Forelimb muscle (tissue), 1 donor: Measurements from ENCODE around the gene KCNQ1. TPM values are rescaled to one million over a fixed set of nuclear protein-coding genes. Genes with fewer than 3 reads are reported as not detected.

Source experiments
- DNase-seq: peaks from one replicate; pipeline ENCODE4 v3.0.0-alpha.2; 2013; ENCODE audit warnings: low read depth
- polyA plus RNA-seq: library from polyadenylated mRNA; unstranded; fragments of 120-200 nt; gene quantifications from one replicate; pipeline ENCODE4 v1.2.1, GENCODE V29; 2013; ENCODE audit not compliant: insufficient read length

Gene KCNQ1
- polyA plus RNA-seq, 1 donor: 2.1 TPM

DNA sequence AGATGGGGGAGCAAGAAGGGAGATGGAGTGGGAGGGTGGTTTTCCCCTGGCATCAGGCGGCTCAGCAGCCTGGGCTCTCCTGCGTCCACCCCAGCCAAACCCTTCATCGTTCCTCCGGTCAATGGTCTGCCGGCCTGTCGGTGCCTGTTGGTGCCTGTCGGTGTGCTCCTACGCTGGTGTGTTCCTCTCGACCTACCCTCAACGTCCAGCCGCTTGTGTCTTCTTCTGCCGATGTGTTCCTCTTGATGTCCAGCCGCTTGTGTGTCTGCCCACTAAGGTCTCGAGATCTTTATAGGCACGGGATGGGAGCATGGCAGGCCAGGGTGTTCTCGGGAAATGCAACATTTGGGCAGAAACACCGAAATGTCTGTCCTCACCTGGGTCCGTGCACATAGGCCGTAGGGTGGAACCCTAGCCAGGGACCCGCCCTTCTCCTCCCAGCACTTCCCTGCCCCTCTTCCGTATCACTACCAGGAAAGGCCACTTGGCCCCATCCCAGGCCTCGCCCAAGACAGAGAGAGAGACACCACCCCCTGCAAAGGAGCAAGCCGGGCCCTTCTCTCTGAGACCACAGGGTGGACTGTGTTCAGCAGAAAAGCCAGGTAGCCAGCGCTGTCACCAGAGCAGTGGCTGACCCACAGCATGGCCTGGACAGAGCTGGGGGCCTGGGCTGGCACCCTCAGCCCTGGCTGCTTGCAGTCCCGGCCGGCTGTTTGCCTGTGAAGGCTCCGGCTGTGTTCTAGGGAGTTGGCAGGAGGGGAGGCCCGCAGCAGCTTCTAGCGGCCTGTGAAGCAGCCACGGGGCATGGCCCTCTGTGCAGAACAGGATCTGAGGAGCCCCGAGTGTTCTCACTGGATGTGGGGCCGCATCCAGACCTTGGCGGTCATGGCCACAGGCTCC lies 316.6 kb downstream of the KCNQ1 start:
- DNase-seq: no peak

DNA sequence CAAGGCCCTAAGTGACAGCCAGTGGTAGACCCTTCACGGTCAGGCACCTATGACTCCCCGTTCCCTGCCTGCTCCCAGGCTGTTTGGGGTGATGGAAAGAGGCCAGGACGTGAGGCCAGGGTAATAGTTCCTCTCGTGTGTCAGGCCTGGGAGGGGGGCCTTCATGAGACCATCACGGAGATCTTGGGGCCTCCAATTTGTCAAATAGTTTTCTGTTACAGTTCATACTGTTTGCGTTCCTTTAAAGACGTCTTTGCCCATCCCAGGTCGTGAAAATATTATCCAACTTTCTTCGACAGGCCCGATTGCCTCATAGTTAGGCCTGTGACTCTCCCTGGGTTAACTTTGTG lies 317.2 kb downstream of the KCNQ1 start:
- no peak for DNase-seq

DNA sequence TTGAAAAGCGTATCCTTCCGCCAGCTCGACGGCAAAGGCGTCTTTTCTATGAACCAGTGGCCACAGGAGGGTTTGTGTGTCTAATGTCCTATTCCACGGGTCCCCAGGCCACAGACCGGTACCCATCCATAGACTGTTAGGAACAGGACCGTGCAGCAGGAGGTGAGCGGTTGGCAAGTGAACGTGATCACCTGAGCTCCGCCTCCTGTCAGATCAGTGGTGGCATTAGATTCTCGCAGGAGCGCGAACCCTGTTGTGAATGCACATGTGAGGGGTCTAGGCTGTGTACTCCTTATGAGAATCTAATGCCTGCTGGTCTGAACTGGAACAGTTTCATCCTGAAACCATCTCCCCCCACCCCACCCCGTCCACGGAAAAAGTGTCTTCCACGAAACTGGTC lies 317.6 kb downstream of the KCNQ1 start:
- DNase-seq: no peak

DNA sequence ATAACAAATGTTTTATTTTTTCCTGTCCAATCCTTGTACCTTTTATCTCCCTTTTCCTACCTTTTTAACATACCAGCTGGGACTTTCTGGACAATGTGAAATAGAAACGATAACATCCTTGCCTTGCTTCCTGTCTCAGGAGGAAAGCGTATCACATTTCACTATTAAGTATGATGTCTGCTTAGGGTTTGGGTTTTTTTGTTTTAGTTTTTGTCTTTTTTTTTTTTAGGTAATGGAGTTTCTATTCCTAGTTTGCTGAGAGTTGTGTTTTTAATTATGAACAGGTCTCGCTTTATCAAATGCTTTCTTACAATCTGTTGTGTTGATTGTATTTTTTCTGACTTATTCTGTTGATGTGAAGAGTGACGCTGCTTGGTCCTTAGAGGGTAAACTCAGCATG lies 319.2 kb downstream of the KCNQ1 start:
- no peak for DNase-seq

- DNase-seq: no peak
Measured at GRCh38 chr11:2765491-2765890, 320.7 kb downstream of the KCNQ1 start.

- no peak for DNase-seq
Measured at GRCh38 chr11:2766166-2766565, 321.4 kb downstream of the KCNQ1 start.

- DNase-seq: no peak
Measured at GRCh38 chr11:2767071-2767470, 322.3 kb downstream of the KCNQ1 start.

- DNase-seq: no peak
Measured at GRCh38 chr11:2767801-2768200, 323.0 kb downstream of the KCNQ1 start.

DNA sequence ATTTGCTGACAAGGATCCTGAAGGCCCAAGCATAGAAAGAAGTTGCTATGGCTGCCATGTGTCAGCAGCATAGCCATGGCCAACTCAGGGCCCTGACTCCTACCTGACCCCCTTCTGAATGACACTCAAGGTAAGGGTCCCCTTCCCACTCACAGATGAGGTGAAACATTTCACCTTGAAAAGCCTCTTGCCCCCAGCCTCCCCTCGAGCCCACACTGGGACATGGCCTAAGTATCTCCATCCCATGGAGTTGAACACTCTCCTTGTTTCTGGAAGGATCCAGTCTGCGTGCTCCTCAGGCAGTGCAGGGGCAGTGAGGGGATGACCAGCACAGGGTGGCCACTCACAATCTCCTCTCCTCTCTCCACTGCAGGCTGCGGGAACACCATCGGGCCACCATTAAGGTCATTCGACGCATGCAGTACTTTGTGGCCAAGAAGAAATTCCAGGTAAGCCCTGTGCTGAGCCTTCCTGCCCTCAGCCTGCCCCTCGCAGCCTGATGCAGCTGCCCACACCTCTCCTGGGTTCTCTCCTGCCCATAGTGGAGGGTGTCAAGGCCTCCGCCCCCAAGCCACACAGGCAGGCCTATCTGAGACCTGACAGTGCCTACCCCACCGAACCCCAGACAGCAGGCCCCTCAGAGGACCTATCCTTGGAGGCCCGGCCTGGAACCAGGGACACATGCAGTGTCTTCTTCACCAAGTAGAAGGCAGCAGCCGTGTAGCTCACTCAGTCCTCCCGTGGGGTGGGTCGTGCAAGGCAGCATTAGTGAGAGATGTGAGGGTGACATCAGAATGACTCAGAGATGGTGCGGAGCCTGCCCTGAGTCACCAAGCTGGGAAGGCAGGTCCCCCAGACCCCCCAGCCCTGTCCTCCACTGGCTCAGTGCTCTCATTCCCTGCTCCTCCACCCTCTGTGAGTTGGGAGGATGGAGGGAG lies 323.9 kb downstream of the KCNQ1 start:
- DNase-seq: no peak

GRCh38 chr11:2769409-2770095 lies 324.7 kb downstream of the KCNQ1 start:
- no peak for DNase-seq

DNA sequence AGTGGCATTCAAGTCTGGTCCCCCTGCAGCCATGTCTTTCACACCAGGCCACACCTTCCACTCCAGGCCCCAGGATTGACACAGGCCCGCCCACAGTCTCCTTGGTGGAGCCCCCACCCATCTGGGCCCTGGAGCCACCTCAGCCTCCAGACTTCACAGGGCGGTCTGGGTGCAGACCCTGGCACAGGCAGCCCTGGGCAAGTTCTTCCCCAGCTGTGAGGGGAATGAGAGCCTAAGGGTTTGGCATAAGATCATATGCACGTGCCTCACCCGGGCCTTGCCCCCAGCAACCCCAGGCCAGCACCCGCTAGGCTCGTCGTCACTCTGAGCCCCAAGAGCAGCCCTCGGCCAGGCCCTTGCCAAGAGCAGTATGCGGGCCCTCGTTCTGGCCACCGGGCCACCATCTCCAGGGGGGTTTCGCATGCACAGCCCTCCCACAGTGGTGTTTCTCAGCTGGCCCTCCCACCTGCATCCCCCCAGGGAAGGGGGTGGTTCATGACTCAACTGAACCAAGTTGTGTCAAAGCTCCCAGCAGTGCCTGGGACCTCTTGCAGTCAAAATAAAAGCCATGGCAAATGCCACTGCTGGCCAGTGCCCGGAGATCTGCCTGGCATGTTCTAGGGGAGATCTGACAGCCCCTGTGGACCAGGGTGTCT lies 325.4 kb downstream of the KCNQ1 start:
- no peak for DNase-seq

- DNase-seq: no peak
Measured at GRCh38 chr11:2770761-2771301, 326.0 kb downstream of the KCNQ1 start.

DNA sequence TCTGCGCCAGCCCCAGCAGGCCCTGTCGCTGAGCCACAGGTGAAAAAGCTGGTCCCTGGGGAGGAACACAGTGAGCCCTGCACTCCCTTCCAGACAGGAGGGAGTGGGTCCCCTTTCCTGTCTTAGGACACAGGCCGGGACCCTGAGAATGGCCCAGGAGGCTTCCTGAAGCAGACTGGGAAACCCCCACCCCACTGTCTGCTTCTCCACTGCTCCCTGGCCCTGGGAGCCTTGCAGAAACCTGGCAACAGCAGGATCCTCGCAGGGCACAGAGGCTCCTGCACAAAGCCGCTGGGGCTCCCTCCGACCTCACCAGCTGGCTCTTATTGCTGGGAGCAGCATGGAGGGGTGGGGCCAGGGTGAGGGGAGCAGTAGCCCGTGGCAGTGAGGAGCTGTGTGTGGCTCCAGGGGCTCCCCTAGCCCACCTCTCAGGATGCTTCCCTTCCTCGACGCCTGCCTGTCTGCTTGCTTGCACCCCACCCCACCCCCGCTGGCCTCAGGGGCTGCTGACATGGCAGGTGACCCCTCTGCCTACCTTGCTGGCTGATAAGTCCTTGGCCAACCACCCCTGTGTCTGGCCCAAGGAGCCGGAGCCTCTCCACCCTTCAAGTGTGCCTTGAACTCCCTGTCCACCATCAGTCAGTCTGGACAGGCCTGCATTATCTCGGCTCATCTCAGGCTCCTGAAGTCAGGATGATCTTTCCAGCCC lies 327.1 kb downstream of the KCNQ1 start:
- no peak for DNase-seq

- DNase-seq: no peak
Measured at GRCh38 chr11:2772544-2773031, 327.8 kb downstream of the KCNQ1 start.

DNA sequence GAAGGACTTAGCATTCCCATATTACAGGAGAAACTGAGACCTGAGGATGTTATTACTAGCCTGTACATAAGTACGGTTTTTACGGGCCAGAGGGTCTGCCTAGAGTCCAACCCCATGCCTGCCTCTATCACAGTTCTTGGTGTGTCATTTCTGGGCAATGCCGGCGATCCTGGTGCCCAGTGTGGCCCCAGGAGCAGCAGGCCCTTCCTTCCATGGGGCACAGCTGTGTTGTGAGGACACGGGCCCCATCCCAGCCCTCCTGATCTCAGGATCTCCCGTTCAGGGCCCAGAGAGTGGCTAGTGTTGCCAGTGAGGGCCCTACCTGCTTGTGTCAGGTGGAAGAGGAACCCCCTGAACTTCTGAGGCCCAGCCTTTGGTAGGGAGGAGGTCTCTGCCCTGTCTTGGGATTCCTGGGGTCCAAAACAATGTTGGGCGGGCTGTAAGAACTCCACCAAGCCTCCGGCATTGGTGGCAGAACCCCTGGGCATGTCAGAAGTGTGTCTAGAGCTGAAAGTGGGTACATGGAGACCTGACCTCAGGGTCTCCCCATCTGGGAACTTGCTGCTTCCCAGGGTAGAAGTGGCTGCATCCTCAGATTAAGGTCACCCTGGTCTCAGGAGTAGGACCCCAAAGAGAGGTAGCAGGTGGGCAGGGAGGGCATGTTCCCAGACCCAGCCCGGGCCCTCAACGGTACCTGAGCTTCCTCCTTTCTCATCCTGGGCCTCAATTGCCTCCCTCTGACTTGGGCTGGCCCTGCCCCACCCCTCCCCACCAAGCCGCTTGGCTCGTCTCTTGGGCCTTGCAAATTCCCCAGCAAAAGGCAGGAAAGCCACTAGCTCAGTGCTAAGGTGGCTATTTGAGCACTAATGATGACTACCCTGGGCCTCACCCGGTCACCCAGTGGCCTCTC lies 329.6 kb downstream of the KCNQ1 start:
- no peak for DNase-seq

DNA sequence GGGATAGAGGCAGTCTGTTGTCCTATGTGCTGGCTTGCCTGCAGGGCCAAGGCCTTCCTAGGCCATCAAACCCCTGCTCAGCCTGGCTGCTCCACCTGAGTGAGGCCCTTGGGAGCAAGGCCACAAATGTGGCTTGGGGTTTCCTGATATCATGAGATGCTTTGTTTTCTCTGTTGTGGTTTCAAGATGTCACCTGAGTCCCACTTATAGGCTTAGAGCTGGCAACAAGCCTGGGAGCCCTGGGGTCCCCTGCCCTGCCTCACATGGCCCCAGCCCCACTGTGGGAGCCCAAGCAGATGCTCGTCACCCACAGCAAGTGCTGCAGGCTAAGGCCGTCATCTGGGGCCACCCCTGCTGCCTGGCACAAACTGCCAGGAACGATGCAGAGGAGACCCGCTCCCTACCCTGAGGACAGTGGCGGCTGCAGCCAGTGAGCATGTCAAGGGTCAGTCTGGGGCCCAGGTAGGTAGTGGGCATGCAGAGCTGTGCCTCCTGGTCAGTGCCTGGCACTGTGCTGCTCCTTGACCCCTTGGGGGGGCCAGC lies 330.3 kb downstream of the KCNQ1 start:
- no peak for DNase-seq

GRCh38 chr11:2775626-2776350 lies 331.0 kb downstream of the KCNQ1 start:
- no peak for DNase-seq

- no peak for DNase-seq
Measured at GRCh38 chr11:2776351-2777061, 331.7 kb downstream of the KCNQ1 start.
